ENCODE results near the gene TCERG1L.

Gene TCERG1L

GRCh38 chr10:131300508-131300907 lies 11.0 kb downstream of the TCERG1L start:
- H3K9ac ChIP-seq (ENCODE audit: low read depth in 1 of 2, low read length in 2 of 2): no peak overlapping the region
- peaks cover 6 to 7% of the 10 kb centered on the region in 2 donors for H3K9me3 ChIP-seq (ENCODE audit: control insufficient read depth in 1 of 2, low read length in 2 of 2)
- H3K4me3 ChIP-seq (ENCODE audit: low read depth in 1 of 2, low read length in 2 of 2): no peak overlapping the region
- H3K27me3 ChIP-seq (ENCODE audit: control insufficient read depth in 1 of 2, insufficient read depth in 2 of 2, low read length in 2 of 2): no peaks in the 10 kb centered on the region
- H3K36me3 ChIP-seq (ENCODE audit: control insufficient read depth in 1 of 2, insufficient read depth in 2 of 2, low read length in 2 of 2): no peaks in the 10 kb centered on the region
- no peaks in the 10 kb centered on the region for H3K4me1 ChIP-seq (ENCODE audit: control insufficient read depth in 1 of 2, insufficient read depth in 2 of 2, low read length in 2 of 2)
- H3K27ac ChIP-seq (ENCODE audit: low read depth, low read length): no peak overlapping the region

- Histone ChIP-seq H3K4me1 (ENCODE audit: control insufficient read depth in 1 of 2, insufficient read depth in 2 of 2, low read length in 2 of 2) (no peaks in the 10 kb centered on the region), H3K9me3 (ENCODE audit: control insufficient read depth in 1 of 2, low read length in 2 of 2) (no peaks in the 10 kb centered on the region), H3K4me3 (ENCODE audit: low read depth in 1 of 2, low read length in 2 of 2) (no peak overlapping the region), H3K36me3 (ENCODE audit: control insufficient read depth in 1 of 2, insufficient read depth in 2 of 2, low read length in 2 of 2) (no peaks in the 10 kb centered on the region), H3K27ac (ENCODE audit: low read depth, low read length) (no peak overlapping the region), H3K27me3 (ENCODE audit: control insufficient read depth in 1 of 2, insufficient read depth in 2 of 2, low read length in 2 of 2) (no peaks in the 10 kb centered on the region), H3K9ac (ENCODE audit: low read depth in 1 of 2, low read length in 2 of 2) (no peak overlapping the region)
These were observed 20.7 kb downstream of the TCERG1L start for GRCh38 chr10:131290781-131291180.

GRCh38 chr10:131288648-131289047 lies 22.9 kb downstream of the TCERG1L start:
- H3K27ac ChIP-seq (ENCODE audit: low read depth, low read length): no peak overlapping the region
- no peak overlapping the region for H3K9ac ChIP-seq (ENCODE audit: low read depth in 1 of 2, low read length in 2 of 2)
- H3K9me3 ChIP-seq (ENCODE audit: control insufficient read depth in 1 of 2, low read length in 2 of 2): no peaks in the 10 kb centered on the region
- no peak overlapping the region for H3K4me3 ChIP-seq (ENCODE audit: low read depth in 1 of 2, low read length in 2 of 2)
- H3K4me1 ChIP-seq (ENCODE audit: control insufficient read depth in 1 of 2, insufficient read depth in 2 of 2, low read length in 2 of 2): no peaks in the 10 kb centered on the region
- H3K36me3 ChIP-seq (ENCODE audit: control insufficient read depth in 1 of 2, insufficient read depth in 2 of 2, low read length in 2 of 2): no peaks in the 10 kb centered on the region
- no peaks in the 10 kb centered on the region for H3K27me3 ChIP-seq (ENCODE audit: control insufficient read depth in 1 of 2, insufficient read depth in 2 of 2, low read length in 2 of 2)

GRCh38 chr10:131282961-131283360 lies 28.6 kb downstream of the TCERG1L start:
- Histone ChIP-seq H3K9me3 (ENCODE audit: control insufficient read depth in 1 of 2, low read length in 2 of 2) (no peaks in the 10 kb centered on the region), H3K27ac (ENCODE audit: low read depth, low read length) (no peak overlapping the region), H3K4me3 (ENCODE audit: low read depth in 1 of 2, low read length in 2 of 2) (no peak overlapping the region), H3K4me1 (ENCODE audit: control insufficient read depth in 1 of 2, insufficient read depth in 2 of 2, low read length in 2 of 2) (no peaks in the 10 kb centered on the region), H3K9ac (ENCODE audit: low read depth in 1 of 2, low read length in 2 of 2) (no peak overlapping the region), H3K36me3 (ENCODE audit: control insufficient read depth in 1 of 2, insufficient read depth in 2 of 2, low read length in 2 of 2) (no peaks in the 10 kb centered on the region), H3K27me3 (ENCODE audit: control insufficient read depth in 1 of 2, insufficient read depth in 2 of 2, low read length in 2 of 2) (no peaks in the 10 kb centered on the region)

GRCh38 chr10:131280101-131280500 lies 31.4 kb downstream of the TCERG1L start:
- no peak overlapping the region for H3K4me3 ChIP-seq (ENCODE audit: low read depth in 1 of 2, low read length in 2 of 2)
- no peak overlapping the region for H3K9ac ChIP-seq (ENCODE audit: low read depth in 1 of 2, low read length in 2 of 2)
- H3K36me3 ChIP-seq (ENCODE audit: control insufficient read depth in 1 of 2, insufficient read depth in 2 of 2, low read length in 2 of 2): no peaks in the 10 kb centered on the region
- no peak overlapping the region for H3K27ac ChIP-seq (ENCODE audit: low read depth, low read length)
- H3K27me3 ChIP-seq (ENCODE audit: control insufficient read depth in 1 of 2, insufficient read depth in 2 of 2, low read length in 2 of 2): no peaks in the 10 kb centered on the region
- H3K9me3 ChIP-seq (ENCODE audit: control insufficient read depth in 1 of 2, low read length in 2 of 2): no peaks in the 10 kb centered on the region
- H3K4me1 ChIP-seq (ENCODE audit: control insufficient read depth in 1 of 2, insufficient read depth in 2 of 2, low read length in 2 of 2): no peaks in the 10 kb centered on the region

GRCh38 chr10:131279516-131279915 lies 32.0 kb downstream of the TCERG1L start:
- Histone ChIP-seq H3K27ac (ENCODE audit: low read depth, low read length) (no peak overlapping the region), H3K9me3 (ENCODE audit: control insufficient read depth in 1 of 2, low read length in 2 of 2) (no peaks in the 10 kb centered on the region), H3K9ac (ENCODE audit: low read depth in 1 of 2, low read length in 2 of 2) (no peak overlapping the region), H3K27me3 (ENCODE audit: control insufficient read depth in 1 of 2, insufficient read depth in 2 of 2, low read length in 2 of 2) (no peaks in the 10 kb centered on the region), H3K4me1 (ENCODE audit: control insufficient read depth in 1 of 2, insufficient read depth in 2 of 2, low read length in 2 of 2) (no peaks in the 10 kb centered on the region), H3K36me3 (ENCODE audit: control insufficient read depth in 1 of 2, insufficient read depth in 2 of 2, low read length in 2 of 2) (no peaks in the 10 kb centered on the region), H3K4me3 (ENCODE audit: low read depth in 1 of 2, low read length in 2 of 2) (no peak overlapping the region)

- Histone ChIP-seq H3K9me3 (ENCODE audit: control insufficient read depth in 1 of 2, low read length in 2 of 2) (no peaks in the 10 kb centered on the region), H3K27ac (ENCODE audit: low read depth, low read length) (no peak overlapping the region), H3K4me1 (ENCODE audit: control insufficient read depth in 1 of 2, insufficient read depth in 2 of 2, low read length in 2 of 2) (no peaks in the 10 kb centered on the region), H3K4me3 (ENCODE audit: low read depth in 1 of 2, low read length in 2 of 2) (no peak overlapping the region), H3K9ac (ENCODE audit: low read depth in 1 of 2, low read length in 2 of 2) (no peak overlapping the region), H3K27me3 (ENCODE audit: control insufficient read depth in 1 of 2, insufficient read depth in 2 of 2, low read length in 2 of 2) (no peaks in the 10 kb centered on the region), H3K36me3 (ENCODE audit: control insufficient read depth in 1 of 2, insufficient read depth in 2 of 2, low read length in 2 of 2) (no peaks in the 10 kb centered on the region)
These were observed 33.6 kb downstream of the TCERG1L start for GRCh38 chr10:131277969-131278368.

- Histone ChIP-seq H3K36me3 (ENCODE audit: control insufficient read depth in 1 of 2, insufficient read depth in 2 of 2, low read length in 2 of 2) (no peaks in the 10 kb centered on the region), H3K27ac (ENCODE audit: low read depth, low read length) (no peak overlapping the region), H3K4me3 (ENCODE audit: low read depth in 1 of 2, low read length in 2 of 2) (no peak overlapping the region), H3K27me3 (ENCODE audit: control insufficient read depth in 1 of 2, insufficient read depth in 2 of 2, low read length in 2 of 2) (no peaks in the 10 kb centered on the region), H3K4me1 (ENCODE audit: control insufficient read depth in 1 of 2, insufficient read depth in 2 of 2, low read length in 2 of 2) (no peaks in the 10 kb centered on the region), H3K9me3 (ENCODE audit: control insufficient read depth in 1 of 2, low read length in 2 of 2) (no peaks in the 10 kb centered on the region), H3K9ac (ENCODE audit: low read depth in 1 of 2, low read length in 2 of 2) (no peak overlapping the region)
These were observed 34.2 kb downstream of the TCERG1L start for GRCh38 chr10:131277278-131277677.

GRCh38 chr10:131275691-131276090 lies 35.8 kb downstream of the TCERG1L start:
- Histone ChIP-seq H3K4me3 (ENCODE audit: low read depth in 1 of 2, low read length in 2 of 2) (no peak overlapping the region), H3K27ac (ENCODE audit: low read depth, low read length) (no peak overlapping the region), H3K27me3 (ENCODE audit: control insufficient read depth in 1 of 2, insufficient read depth in 2 of 2, low read length in 2 of 2) (no peaks in the 10 kb centered on the region), H3K9ac (ENCODE audit: low read depth in 1 of 2, low read length in 2 of 2) (no peak overlapping the region), H3K9me3 (ENCODE audit: control insufficient read depth in 1 of 2, low read length in 2 of 2) (no peaks in the 10 kb centered on the region), H3K4me1 (ENCODE audit: control insufficient read depth in 1 of 2, insufficient read depth in 2 of 2, low read length in 2 of 2) (no peaks in the 10 kb centered on the region), H3K36me3 (ENCODE audit: control insufficient read depth in 1 of 2, insufficient read depth in 2 of 2, low read length in 2 of 2) (no peaks in the 10 kb centered on the region)

- no peaks in the 10 kb centered on the region for H3K9me3 ChIP-seq (ENCODE audit: control insufficient read depth in 1 of 2, low read length in 2 of 2)
- H3K4me3 ChIP-seq (ENCODE audit: low read depth in 1 of 2, low read length in 2 of 2): no peak overlapping the region
- no peak overlapping the region for H3K9ac ChIP-seq (ENCODE audit: low read depth in 1 of 2, low read length in 2 of 2)
- no peak overlapping the region for H3K27ac ChIP-seq (ENCODE audit: low read depth, low read length)
- H3K27me3 ChIP-seq (ENCODE audit: control insufficient read depth in 1 of 2, insufficient read depth in 2 of 2, low read length in 2 of 2): no peaks in the 10 kb centered on the region
- H3K36me3 ChIP-seq (ENCODE audit: control insufficient read depth in 1 of 2, insufficient read depth in 2 of 2, low read length in 2 of 2): no peaks in the 10 kb centered on the region
- H3K4me1 ChIP-seq (ENCODE audit: control insufficient read depth in 1 of 2, insufficient read depth in 2 of 2, low read length in 2 of 2): no peaks in the 10 kb centered on the region
These were observed 36.6 kb downstream of the TCERG1L start for GRCh38 chr10:131274883-131275282.

All from duodenal mucosa (tissue), 2 donors.